MCF 10A (cell line): Measurements from ENCODE around the gene LCAT. TPM values are rescaled to one million over a fixed set of nuclear protein-coding genes. Genes with fewer than 3 reads are reported as not detected.

Experiments
- BruUV-seq: library from RNA; stranded (reverse); fragments of 400-500 nt; replicated peaks from 2 replicates; lab custom pipeline; 2021; lab: Mats Ljungman, UMichigan
- CTCF ChIA-PET: fragments of 300-600 bp; sonication (Branson Sonifier 250); formaldehyde crosslinking; extraction: SDS; loops from one replicate; lab custom pipeline; 2021; ENCODE audit warnings: antibody characterized with exemption, inconsistent platforms; lab: Yijun Ruan, JAX
- POLR2A ChIA-PET: fragments of 300-600, 350-650 bp; sonication (Branson Sonifier 250); formaldehyde crosslinking; extraction: SDS; loops from one replicate; lab custom pipeline; 2020; ENCODE audit warnings: antibody characterized with exemption, inconsistent platforms; lab: Yijun Ruan, JAX
- DNase-seq: peaks from one replicate; pipeline ENCODE4 v3.0.0-alpha.2; 2018; ENCODE audit not compliant: unreplicated experiment
- H3K27ac Mint-ChIP-seq: one replicate; pipeline ENCODE4 v1.8.0; 2022; ENCODE audit warnings: mild to moderate bottlenecking, low read depth, mixed read lengths; ENCODE audit not compliant: unreplicated experiment
- H3K27me3 Mint-ChIP-seq: one replicate; pipeline ENCODE4 v1.8.0; 2022; ENCODE audit warnings: mixed read lengths; ENCODE audit not compliant: insufficient read depth, unreplicated experiment
- H3K36me3 Mint-ChIP-seq: one replicate; pipeline ENCODE4 v1.8.0; 2022; ENCODE audit warnings: mild to moderate bottlenecking, moderate library complexity, mixed read lengths; ENCODE audit not compliant: insufficient read depth, unreplicated experiment
- H3K4me1 Mint-ChIP-seq: one replicate; pipeline ENCODE4 v1.8.0; 2022; ENCODE audit warnings: mixed read lengths; ENCODE audit not compliant: insufficient read depth, unreplicated experiment
- H3K4me3 Mint-ChIP-seq: one replicate; pipeline ENCODE4 v1.8.0; 2022; ENCODE audit warnings: mild to moderate bottlenecking, moderate library complexity, mixed read lengths; ENCODE audit not compliant: unreplicated experiment
- H3K9me3 Mint-ChIP-seq: one replicate; pipeline ENCODE4 v1.8.0; 2022; ENCODE audit warnings: mixed read lengths; ENCODE audit not compliant: unreplicated experiment
- intact Hi-C: fragments of 100-400 bp; cut with micrococcal nuclease; formaldehyde crosslinking; loops from 2 replicates; pipeline ENCODE4 v1.14.1; 2022
- total RNA-seq: library from RNA; stranded (reverse); gene quantifications from 2 replicates; pipeline ENCODE4 v1.2.3, GENCODE V29; 2022
- TF ChIP-seq, protein P1 (sequence below): fragments of 200-600 bp; IDR thresholded peaks from one replicate; pipeline ENCODE4 v1.8.0; 2022; ENCODE audit warnings: antibody characterized with exemption, mild to moderate bottlenecking; ENCODE audit not compliant: unreplicated experiment

Gene LCAT
- total RNA-seq, 1 experiment from 2014 or later, result 35.3 TPM

DNA sequence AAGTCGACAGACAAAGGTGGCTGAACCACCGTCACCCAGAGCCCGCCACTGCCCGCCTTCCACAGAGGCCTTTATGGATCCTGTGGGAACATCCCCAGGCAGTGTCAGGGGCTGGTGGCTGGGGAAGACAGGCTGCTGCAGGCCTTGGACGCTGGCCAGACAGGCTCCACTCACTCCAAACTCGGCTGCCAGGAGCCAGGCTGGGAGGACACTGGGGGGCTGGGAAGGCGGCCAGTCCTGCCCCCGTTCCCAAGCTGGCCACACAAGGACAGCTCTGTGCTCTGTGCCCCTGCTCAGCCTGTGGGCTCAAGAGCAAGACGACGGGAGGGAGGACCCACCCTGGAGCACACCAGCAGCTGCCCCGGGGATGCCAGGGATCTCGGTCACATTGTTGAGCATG is 7.6 kb upstream of the LCAT start:
- ChIA-PET POLR2A (interaction anchor here (1.2 kb wide), 1 partner anchor 9 kb away, joined by 4 read pairs; no protein-coding TSS in a partner anchor), CTCF (interaction anchor here (0.5 to 1.2 kb wide), 3 partner anchors 11 to 307 kb away, joined by 4 to 5 read pairs (median 4); no protein-coding TSS in a partner anchor)
- H3K27ac Mint-ChIP-seq, result no peak overlapping the region
- no peaks in the 10 kb centered on the region for H3K27me3 Mint-ChIP-seq
- H3K36me3 Mint-ChIP-seq, result peaks cover 89% of the 10 kb centered on the region
- TF ChIP-seq, protein P1, sequence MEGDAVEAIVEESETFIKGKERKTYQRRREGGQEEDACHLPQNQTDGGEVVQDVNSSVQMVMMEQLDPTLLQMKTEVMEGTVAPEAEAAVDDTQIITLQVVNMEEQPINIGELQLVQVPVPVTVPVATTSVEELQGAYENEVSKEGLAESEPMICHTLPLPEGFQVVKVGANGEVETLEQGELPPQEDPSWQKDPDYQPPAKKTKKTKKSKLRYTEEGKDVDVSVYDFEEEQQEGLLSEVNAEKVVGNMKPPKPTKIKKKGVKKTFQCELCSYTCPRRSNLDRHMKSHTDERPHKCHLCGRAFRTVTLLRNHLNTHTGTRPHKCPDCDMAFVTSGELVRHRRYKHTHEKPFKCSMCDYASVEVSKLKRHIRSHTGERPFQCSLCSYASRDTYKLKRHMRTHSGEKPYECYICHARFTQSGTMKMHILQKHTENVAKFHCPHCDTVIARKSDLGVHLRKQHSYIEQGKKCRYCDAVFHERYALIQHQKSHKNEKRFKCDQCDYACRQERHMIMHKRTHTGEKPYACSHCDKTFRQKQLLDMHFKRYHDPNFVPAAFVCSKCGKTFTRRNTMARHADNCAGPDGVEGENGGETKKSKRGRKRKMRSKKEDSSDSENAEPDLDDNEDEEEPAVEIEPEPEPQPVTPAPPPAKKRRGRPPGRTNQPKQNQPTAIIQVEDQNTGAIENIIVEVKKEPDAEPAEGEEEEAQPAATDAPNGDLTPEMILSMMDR, result no peak
- no peak for DNase-seq
- H3K9me3 Mint-ChIP-seq, result no peaks in the 10 kb centered on the region
- intact Hi-C loops, result no loop called here
- peaks cover 9% of the 10 kb centered on the region for H3K4me1 Mint-ChIP-seq
- H3K4me3 Mint-ChIP-seq, result no peak overlapping the region
- BruUV-seq, result no TSS peak

DNA sequence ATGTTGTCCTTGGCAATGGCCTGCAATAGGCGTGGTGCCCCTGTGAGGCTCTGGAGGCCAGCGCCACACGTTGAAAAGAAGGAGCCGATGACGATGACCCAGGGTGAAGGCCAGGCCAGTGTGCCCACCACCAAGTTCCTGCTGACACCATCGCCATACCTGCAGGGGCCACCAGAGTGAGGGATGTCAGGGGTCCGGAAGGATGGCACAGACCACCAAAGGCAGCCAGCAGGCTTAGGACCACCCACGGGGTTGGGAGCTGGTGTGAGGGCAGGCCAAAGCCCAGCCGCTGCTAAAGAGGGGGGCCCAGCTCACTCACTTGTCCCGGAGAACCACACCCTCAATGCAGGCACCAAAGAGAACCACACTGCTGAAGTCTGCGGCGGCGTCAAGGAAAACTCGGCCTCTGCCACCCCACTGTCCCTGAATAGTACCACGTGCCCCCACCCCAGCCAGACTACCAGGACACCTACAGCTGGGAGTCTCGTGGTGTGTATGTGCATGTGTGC is 6.5 kb upstream of the LCAT start:
- Mint-ChIP-seq H3K36me3 (peaks cover 88% of the 10 kb centered on the region), H3K27me3 (no peaks in the 10 kb centered on the region), H3K27ac (no peak overlapping the region), H3K9me3 (no peaks in the 10 kb centered on the region), H3K4me3 (no peak overlapping the region), H3K4me1 (peaks cover 9% of the 10 kb centered on the region)
- no TSS peak for BruUV-seq
- TF ChIP-seq, protein P1, result no peak
- intact Hi-C loops, result no loop called here
- no peak for DNase-seq
- ChIA-PET POLR2A (interaction anchor here (0.6 to 1.1 kb wide), 3 partner anchors 14 to 81 kb away, joined by 3 to 7 read pairs (median 5); partner anchors contain the start of gene PSMB10), CTCF (interaction anchor here (0.9 kb wide), 1 partner anchor 10 kb away, joined by 4 read pairs; no protein-coding TSS in a partner anchor)

DNA sequence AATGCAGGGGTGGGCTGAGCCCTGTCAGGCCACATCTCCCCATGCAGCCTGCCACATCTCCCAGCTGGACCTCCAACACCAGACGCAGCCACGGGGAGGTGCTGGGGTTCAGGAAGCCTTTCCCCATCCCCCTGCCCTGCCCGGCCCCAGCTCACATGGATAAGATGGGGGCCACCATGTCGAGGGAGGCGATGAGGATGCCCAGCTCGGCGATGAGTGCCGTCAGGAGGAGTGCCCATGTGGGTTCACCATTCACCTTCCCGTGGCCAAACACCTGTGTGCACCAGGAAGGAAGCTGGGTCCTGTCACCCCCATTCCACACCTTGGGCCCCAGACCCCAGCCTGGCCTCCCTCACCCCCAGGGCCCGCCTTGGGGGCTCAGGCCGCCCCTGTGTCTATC is 5.7 kb upstream of the LCAT start:
- BruUV-seq, result no TSS peak
- Mint-ChIP-seq H3K27ac (no peak overlapping the region), H3K36me3 (peaks cover 81% of the 10 kb centered on the region), H3K4me3 (no peak overlapping the region), H3K9me3 (no peaks in the 10 kb centered on the region), H3K27me3 (no peaks in the 10 kb centered on the region), H3K4me1 (peaks cover 9% of the 10 kb centered on the region)
- DNase-seq, result no peak
- TF ChIP-seq, protein P1, result no peak
- intact Hi-C loops, result no loop called here
- ChIA-PET CTCF (interaction anchor here (0.5 to 0.9 kb wide), 4 partner anchors 9 to 66 kb away, joined by 3 to 4 read pairs (median 3); no protein-coding TSS in a partner anchor), POLR2A (interaction anchor here (1.0 to 1.1 kb wide), 2 partner anchors 14 to 17 kb away, joined by 5 to 7 read pairs; partner anchors contain the start of gene PSMB10)

DNA sequence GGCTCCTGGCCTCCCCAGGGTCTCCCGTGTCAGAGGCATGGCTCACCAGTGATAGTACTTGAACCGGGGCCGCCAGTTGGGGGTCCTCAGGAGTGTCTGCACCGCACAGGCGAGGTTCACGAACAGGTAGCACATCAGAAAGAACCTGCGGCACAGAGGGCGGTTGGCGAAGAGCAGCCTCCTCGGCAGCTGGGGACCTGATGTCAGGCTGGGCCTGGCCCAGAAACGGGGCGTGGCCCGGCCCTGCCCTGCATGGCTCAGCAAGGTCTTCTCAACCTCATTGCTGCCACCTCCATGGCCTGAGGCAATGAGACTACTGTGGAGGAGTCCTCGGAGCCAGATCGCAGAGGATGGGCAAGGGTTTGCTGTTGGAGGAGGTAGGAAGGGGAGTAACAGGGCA is 4.1 kb upstream of the LCAT start:
- Mint-ChIP-seq H3K4me1 (peaks cover 9% of the 10 kb centered on the region), H3K36me3 (peaks cover 77% of the 10 kb centered on the region), H3K27me3 (no peaks in the 10 kb centered on the region), H3K9me3 (no peaks in the 10 kb centered on the region), H3K27ac (peak overlapping the region; percentile 21), H3K4me3 (no peak overlapping the region)
- intact Hi-C loops, result no loop called here
- ChIA-PET CTCF (interaction anchor here (1.0 kb wide), 1 partner anchor 132 kb away, joined by 3 read pairs; no protein-coding TSS in a partner anchor), POLR2A (interaction anchor here (0.5 to 1.6 kb wide), 4 partner anchors 9 to 530 kb away, joined by 3 to 11 read pairs (median 4); partner anchors contain the start of gene PSMB10)
- TF ChIP-seq, protein P1, result no peak
- BruUV-seq, result no TSS peak
- no peak for DNase-seq
